Caco-2 (cell line): ENCODE data around the gene TAS1R2. TPM values are rescaled to one million over a fixed set of nuclear protein-coding genes. Genes with fewer than 3 reads are reported as not detected.
"Not testable (repeated sequence)": the region's sequence is repeated elsewhere in the genome, so short reads cannot be mapped to it uniquely, and the experiment has no call there.

Experiments used
- BruUV-seq: library from RNA; stranded (reverse); fragments of 400-500 nt; replicated peaks from 2 replicates; lab custom pipeline; 2021; lab: Mats Ljungman, UMichigan
- CTCF ChIA-PET: fragments of 300-600 bp; sonication (Branson Sonifier 250); formaldehyde crosslinking; loops from one replicate; lab custom pipeline; 2022; ENCODE audit warnings: antibody characterized with exemption; lab: Charles Lee
- POLR2A ChIA-PET: fragments of 300-600 bp; sonication (Branson Sonifier 250); formaldehyde crosslinking; loops from one replicate; lab custom pipeline; 2022; ENCODE audit warnings: antibody characterized with exemption; lab: Charles Lee
- DNase-seq, 2 experiments: peaks; one replicate each; pipeline versions ENCODE4 v3.0.0 to v3.0.0-alpha.2; 2020 to 2022
- H3K27me3 ChIP-seq: replicated peaks from 2 replicates; pipeline ENCODE4 v1.6.0; 2011; ENCODE audit warnings: low read length; ENCODE audit not compliant: control insufficient read depth, insufficient read depth
- H3K36me3 ChIP-seq: 2 replicates; pipeline ENCODE4 v1.5.1; 2011; ENCODE audit warnings: low read length; ENCODE audit not compliant: control insufficient read depth, insufficient read depth
- H3K4me1 ChIP-seq: fragments of 250-450 bp; sonication (Bioruptor Pico); 2 replicates; pipeline ENCODE4 v1.5.1; 2020; ENCODE audit warnings: mild to moderate bottlenecking
- H3K4me3 ChIP-seq: 2 replicates; pipeline ENCODE4 v1.5.1; 2011; ENCODE audit warnings: low read depth, mild to moderate bottlenecking, control low read depth, low read length
- H3K9me3 ChIP-seq: fragments of 250-450 bp; sonication (Bioruptor Pico); 2 replicates; pipeline ENCODE4 v1.5.1; 2020; ENCODE audit warnings: mild to moderate bottlenecking, moderate library complexity
- H3K27ac Mint-ChIP-seq: one replicate; pipeline ENCODE4 v1.8.0; 2022; ENCODE audit warnings: mixed read lengths; ENCODE audit not compliant: unreplicated experiment
- H3K27me3 Mint-ChIP-seq: one replicate; pipeline ENCODE4 v1.8.0; 2022; ENCODE audit warnings: mixed read lengths; ENCODE audit not compliant: insufficient read depth, unreplicated experiment
- H3K36me3 Mint-ChIP-seq: one replicate; pipeline ENCODE4 v1.8.0; 2022; ENCODE audit warnings: mild to moderate bottlenecking, mixed read lengths; ENCODE audit not compliant: insufficient read depth, unreplicated experiment
- H3K4me1 Mint-ChIP-seq: one replicate; pipeline ENCODE4 v1.8.0; 2022; ENCODE audit warnings: low read depth, mixed read lengths; ENCODE audit not compliant: unreplicated experiment
- H3K4me3 Mint-ChIP-seq: one replicate; pipeline ENCODE4 v1.8.0; 2022; ENCODE audit warnings: mild to moderate bottlenecking, moderate library complexity, mixed read lengths; ENCODE audit not compliant: unreplicated experiment
- H3K9me3 Mint-ChIP-seq: one replicate; pipeline ENCODE4 v1.8.0; 2022; ENCODE audit warnings: mixed read lengths; ENCODE audit not compliant: unreplicated experiment
- intact Hi-C: fragments of 100-400 bp; cut with micrococcal nuclease; formaldehyde crosslinking; loops from one replicate; pipeline ENCODE4 v1.10.0; 2022; ENCODE audit not compliant: unreplicated experiment
- total RNA-seq: library from RNA; stranded (reverse); gene quantifications from 2 replicates; pipeline ENCODE4 v1.2.3, GENCODE V29; 2022
- TF ChIP-seq, protein P1 (sequence below), 2 experiments: fragments of 200-600 bp in 1 of 2; IDR thresholded peaks; 1 replicate in 1 of 2; 2 replicates in 1 of 2; pipeline versions ENCODE4 v1.5.1 to v1.8.0; 2011 to 2022; ENCODE audit warnings: antibody characterized with exemption in 1 of 2, control low read depth in 1 of 2, inconsistent platforms in 1 of 2, low read depth in 1 of 2, low read length in 1 of 2, mild to moderate bottlenecking in 1 of 2, moderate library complexity in 1 of 2; ENCODE audit not compliant: insufficient read depth in 1 of 2, severe bottlenecking in 1 of 2, unreplicated experiment in 1 of 2

TAS1R2 gene
- total RNA-seq, 1 experiment from 2014 or later = not detected

DNA sequence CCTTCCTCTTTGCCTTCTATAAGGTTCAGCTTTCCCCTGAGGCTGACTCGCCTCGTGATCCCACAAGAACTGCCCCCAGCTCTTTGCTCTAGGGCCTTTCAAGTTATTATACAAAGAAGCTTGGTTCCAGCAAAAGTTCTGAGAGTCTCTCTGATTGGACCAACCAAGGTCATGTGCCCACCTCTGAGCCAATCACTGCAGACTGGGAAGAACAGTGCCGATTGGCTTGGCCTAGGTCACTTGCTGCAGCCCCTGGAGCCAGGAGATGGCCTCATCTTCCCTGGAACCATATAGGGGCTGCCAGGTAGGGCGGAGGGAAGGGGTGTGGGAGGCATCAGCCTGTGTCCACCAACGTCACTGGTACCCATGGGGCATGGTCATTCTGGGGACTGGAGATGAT lies 22.8 kb downstream of the TAS1R2 start:
- DNase-seq = no peak
- Mint-ChIP-seq H3K4me3 (no peak overlapping the region), H3K27ac (no peak overlapping the region), H3K36me3 (no peaks in the 10 kb centered on the region), H3K27me3 (peaks cover 5% of the 10 kb centered on the region), H3K4me1 (no peaks in the 10 kb centered on the region), H3K9me3 (no peaks in the 10 kb centered on the region)
- no TSS peak for BruUV-seq
- no peaks in the 10 kb centered on the region for H3K36me3 ChIP-seq
- no peaks in the 10 kb centered on the region for H3K4me1 ChIP-seq
- H3K27me3 ChIP-seq = no peaks in the 10 kb centered on the region
- H3K9me3 ChIP-seq = no peaks in the 10 kb centered on the region
- CTCF ChIA-PET = interaction anchor here (0.5 kb wide), 1 partner anchor 30 kb away, joined by 12 read pairs; no protein-coding TSS in a partner anchor
- no peak overlapping the region for H3K4me3 ChIP-seq
- intact Hi-C loops = no loop called here
- TF ChIP-seq, protein P1, sequence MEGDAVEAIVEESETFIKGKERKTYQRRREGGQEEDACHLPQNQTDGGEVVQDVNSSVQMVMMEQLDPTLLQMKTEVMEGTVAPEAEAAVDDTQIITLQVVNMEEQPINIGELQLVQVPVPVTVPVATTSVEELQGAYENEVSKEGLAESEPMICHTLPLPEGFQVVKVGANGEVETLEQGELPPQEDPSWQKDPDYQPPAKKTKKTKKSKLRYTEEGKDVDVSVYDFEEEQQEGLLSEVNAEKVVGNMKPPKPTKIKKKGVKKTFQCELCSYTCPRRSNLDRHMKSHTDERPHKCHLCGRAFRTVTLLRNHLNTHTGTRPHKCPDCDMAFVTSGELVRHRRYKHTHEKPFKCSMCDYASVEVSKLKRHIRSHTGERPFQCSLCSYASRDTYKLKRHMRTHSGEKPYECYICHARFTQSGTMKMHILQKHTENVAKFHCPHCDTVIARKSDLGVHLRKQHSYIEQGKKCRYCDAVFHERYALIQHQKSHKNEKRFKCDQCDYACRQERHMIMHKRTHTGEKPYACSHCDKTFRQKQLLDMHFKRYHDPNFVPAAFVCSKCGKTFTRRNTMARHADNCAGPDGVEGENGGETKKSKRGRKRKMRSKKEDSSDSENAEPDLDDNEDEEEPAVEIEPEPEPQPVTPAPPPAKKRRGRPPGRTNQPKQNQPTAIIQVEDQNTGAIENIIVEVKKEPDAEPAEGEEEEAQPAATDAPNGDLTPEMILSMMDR (IDR thresholded peaks at IDR 0.05; ENCODE audit: insufficient read depth in 1 of 2, low read depth in 1 of 2, low read length in 1 of 2, severe bottlenecking in 1 of 2, unreplicated experiment in 1 of 2) = no peak
- POLR2A ChIA-PET = no interaction called here

DNA sequence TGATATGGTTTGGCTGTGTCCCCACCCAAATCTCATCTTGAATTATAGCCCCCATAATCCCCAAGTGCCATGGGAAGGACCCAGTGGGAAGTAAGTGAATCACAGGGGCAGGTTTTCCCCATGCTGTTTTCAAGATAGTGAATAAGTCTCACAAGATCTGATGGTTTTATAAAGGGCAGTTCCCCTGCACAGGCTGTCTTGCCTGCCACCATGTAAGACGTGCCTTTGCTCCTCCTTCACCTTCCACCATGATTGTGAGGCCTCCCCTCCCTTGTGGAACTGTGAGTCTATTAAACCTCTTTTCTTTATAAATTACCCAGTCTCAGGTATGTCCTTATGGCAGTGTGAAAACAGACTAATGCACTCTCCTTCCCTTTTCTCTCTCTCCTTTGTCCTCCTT lies 27.1 kb downstream of the TAS1R2 start:
- H3K4me1 Mint-ChIP-seq, H3K27ac Mint-ChIP-seq, BruUV-seq, H3K27me3 Mint-ChIP-seq, DNase-seq, H3K36me3 ChIP-seq, intact Hi-C loops, H3K9me3 Mint-ChIP-seq, CTCF ChIA-PET, H3K4me1 ChIP-seq, H3K36me3 Mint-ChIP-seq, H3K9me3 ChIP-seq, H3K27me3 ChIP-seq, H3K4me3 Mint-ChIP-seq, POLR2A ChIA-PET, H3K4me3 ChIP-seq: not testable (repeated sequence)

DNA sequence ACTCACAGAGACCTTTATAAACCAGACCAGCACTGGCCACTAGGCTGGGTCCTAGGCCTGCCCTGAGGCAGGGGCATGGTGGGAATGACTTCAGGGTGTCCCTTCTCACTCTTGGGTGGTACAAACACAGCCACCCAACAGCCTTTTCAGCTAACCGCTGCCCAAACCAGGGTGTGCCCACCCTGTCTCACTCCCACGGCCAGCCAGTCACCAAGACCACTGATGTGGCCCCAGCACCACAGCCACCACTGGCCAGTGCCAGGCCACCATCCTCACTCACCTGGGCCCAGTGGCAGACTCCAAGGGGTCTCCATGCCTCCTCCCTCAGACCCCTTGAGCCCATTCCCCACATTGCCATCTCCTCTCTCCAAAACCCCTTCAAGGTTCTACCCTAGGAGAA lies 27.8 kb downstream of the TAS1R2 start:
- Histone ChIP-seq H3K9me3 (no peaks in the 10 kb centered on the region), H3K4me1 (no peaks in the 10 kb centered on the region), H3K27me3 (no peaks in the 10 kb centered on the region), H3K4me3 (no peak overlapping the region), H3K36me3 (no peaks in the 10 kb centered on the region)
- intact Hi-C loops = no loop called here
- Mint-ChIP-seq H3K4me1 (no peaks in the 10 kb centered on the region), H3K9me3 (no peaks in the 10 kb centered on the region), H3K27ac (no peak overlapping the region), H3K36me3 (no peaks in the 10 kb centered on the region), H3K4me3 (no peak overlapping the region), H3K27me3 (no peaks in the 10 kb centered on the region)
- CTCF ChIA-PET = no interaction called here
- POLR2A ChIA-PET = no interaction called here
- BruUV-seq = no TSS peak
- TF ChIP-seq, protein P1 (IDR thresholded peaks at IDR 0.05; ENCODE audit: insufficient read depth in 1 of 2, low read depth in 1 of 2, low read length in 1 of 2, severe bottlenecking in 1 of 2, unreplicated experiment in 1 of 2) = no peak
- no peak for DNase-seq

DNA sequence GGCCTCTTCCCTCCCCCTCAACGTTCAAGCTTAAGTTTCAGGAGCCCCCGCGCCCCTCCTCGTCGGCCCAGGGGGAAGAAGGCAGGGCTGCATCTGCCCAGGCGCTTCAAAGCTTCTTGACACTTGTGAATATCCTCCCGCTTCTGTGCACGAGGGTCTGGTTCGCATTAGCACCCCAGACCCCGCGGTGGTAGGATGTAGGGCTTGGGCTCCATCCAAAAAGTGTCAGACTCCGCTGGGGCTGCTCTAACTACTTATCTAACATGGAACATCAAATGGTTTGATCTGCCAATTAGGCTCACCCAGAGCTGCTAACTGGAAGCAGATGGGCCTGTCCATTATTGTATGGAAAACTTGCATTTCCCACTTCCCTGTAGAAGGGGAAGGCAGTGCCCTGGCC lies 28.9 kb downstream of the TAS1R2 start:
- Mint-ChIP-seq H3K9me3 (peaks cover 10% of the 10 kb centered on the region), H3K4me1 (no peaks in the 10 kb centered on the region), H3K27ac (no peak overlapping the region), H3K36me3 (no peaks in the 10 kb centered on the region), H3K27me3 (peaks cover 5% of the 10 kb centered on the region), H3K4me3 (no peak overlapping the region)
- TF ChIP-seq, protein P1 (IDR thresholded peaks at IDR 0.05; ENCODE audit: insufficient read depth in 1 of 2, low read depth in 1 of 2, low read length in 1 of 2, severe bottlenecking in 1 of 2, unreplicated experiment in 1 of 2) = no peak
- ChIA-PET POLR2A (no interaction called here), CTCF (no interaction called here)
- Histone ChIP-seq H3K27me3 (no peaks in the 10 kb centered on the region), H3K9me3 (no peaks in the 10 kb centered on the region), H3K4me1 (no peaks in the 10 kb centered on the region), H3K4me3 (no peak overlapping the region), H3K36me3 (no peaks in the 10 kb centered on the region)
- no TSS peak for BruUV-seq
- no peak for DNase-seq
- intact Hi-C loops = no loop called here
